ENCODE measurements around the gene SHMT2. TPM values are rescaled to one million over a fixed set of nuclear protein-coding genes. Genes with fewer than 3 reads are reported as not detected.

Gene SHMT2
- total RNA-seq, 2 experiments from 2014 or later, result 436 to 487 TPM

- peaks cover 16% of the 10 kb centered on the region for H3K27me3 Mint-ChIP-seq
- ChIA-PET CTCF (interaction anchor here (1.0 kb wide), 1 partner anchor 46 kb away, joined by 3 read pairs; no protein-coding TSS in a partner anchor), POLR2A (no interaction called here)
- intact Hi-C loops (cut with DNase I, micrococcal nuclease), result no loop called here
- H3K36me3 Mint-ChIP-seq (ENCODE audit: low read depth), result no peaks in the 10 kb centered on the region
- no peak for ATAC-seq
- peaks cover 12% of the 10 kb centered on the region for H3K4me1 Mint-ChIP-seq
- DNase-seq, result no peak
- H3K4me3 Mint-ChIP-seq, result no peak overlapping the region
- H3K27ac Mint-ChIP-seq, result no peak overlapping the region
- no peaks in the 10 kb centered on the region for H3K9me3 Mint-ChIP-seq (ENCODE audit: low read depth)
Measured at GRCh38 chr12:57209916-57210315, 19.6 kb upstream of the SHMT2 start.

- Mint-ChIP-seq H3K4me3 (no peak overlapping the region), H3K36me3 (ENCODE audit: low read depth) (no peaks in the 10 kb centered on the region), H3K4me1 (peaks cover 16% of the 10 kb centered on the region), H3K9me3 (ENCODE audit: low read depth) (no peaks in the 10 kb centered on the region), H3K27ac (no peak overlapping the region), H3K27me3 (peaks cover 22% of the 10 kb centered on the region)
- ATAC-seq, result no peak
- ChIA-PET POLR2A (no interaction called here), CTCF (interaction anchor here (1.0 kb wide), 1 partner anchor 45 kb away, joined by 3 read pairs; no protein-coding TSS in a partner anchor)
- DNase-seq, result no peak
- intact Hi-C loops (cut with DNase I, micrococcal nuclease), result no loop called here
Measured at GRCh38 chr12:57210461-57210860, 19.1 kb upstream of the SHMT2 start.

- H3K27me3 Mint-ChIP-seq, result peaks cover 28% of the 10 kb centered on the region
- intact Hi-C loops (cut with DNase I, micrococcal nuclease), result no loop called here
- ChIA-PET POLR2A (no interaction called here), CTCF (interaction anchor here (1.0 kb wide), 1 partner anchor 45 kb away, joined by 3 read pairs; no protein-coding TSS in a partner anchor)
- H3K4me1 Mint-ChIP-seq, result peaks cover 21% of the 10 kb centered on the region
- no peaks in the 10 kb centered on the region for H3K36me3 Mint-ChIP-seq (ENCODE audit: low read depth)
- ATAC-seq, result no peak
- no peak for DNase-seq
- no peak overlapping the region for H3K27ac Mint-ChIP-seq
- no peak overlapping the region for H3K4me3 Mint-ChIP-seq
- no peaks in the 10 kb centered on the region for H3K9me3 Mint-ChIP-seq (ENCODE audit: low read depth)
Measured at GRCh38 chr12:57210926-57211692, 18.4 kb upstream of the SHMT2 start.

- no peak overlapping the region for H3K4me3 Mint-ChIP-seq
- CTCF ChIA-PET, result interaction anchor here (0.6 to 4.2 kb wide), 7 partner anchors 15 to 201 kb away, joined by 3 to 167 read pairs (median 5); partner anchors contain the start of gene SHMT2
- H3K27me3 Mint-ChIP-seq, result peaks cover 29% of the 10 kb centered on the region
- intact Hi-C loops (cut with DNase I, micrococcal nuclease), result loop anchor here in 1 of 2 experiments (2.0 kb wide), 1 partner anchor 241 kb away; no protein-coding TSS in a partner anchor
- DNase-seq (no peak), ATAC-seq (no peak)
- H3K4me1 Mint-ChIP-seq, result peaks cover 21% of the 10 kb centered on the region
- H3K9me3 Mint-ChIP-seq (ENCODE audit: low read depth), result no peaks in the 10 kb centered on the region
- no peaks in the 10 kb centered on the region for H3K36me3 Mint-ChIP-seq (ENCODE audit: low read depth)
- no peak overlapping the region for H3K27ac Mint-ChIP-seq
- POLR2A ChIA-PET, result no interaction called here
Measured at GRCh38 chr12:57211791-57212700, 17.5 kb upstream of the SHMT2 start.

GRCh38 chr12:57212701-57213057, 16.8 kb upstream of the SHMT2 start:
- H3K27ac Mint-ChIP-seq, result no peak overlapping the region
- no peak for ATAC-seq

GRCh38 chr12:57213058-57213715, 16.3 kb upstream of the SHMT2 start:
- intact Hi-C loops (cut with DNase I, micrococcal nuclease), result loop anchor here (1.0 to 2.0 kb wide), 2 partner anchors 26 to 240 kb away; no protein-coding TSS in a partner anchor
- CTCF ChIA-PET, result interaction anchor here (0.5 to 4.2 kb wide), 30 partner anchors 14 to 853 kb away, joined by 3 to 167 read pairs (median 4); partner anchors contain the start of genes SHMT2 and STAT2
- no peak overlapping the region for H3K27ac Mint-ChIP-seq

More at GRCh38 chr12:57212701-57213057, 16.8 kb upstream of the SHMT2 start:
- H3K36me3 Mint-ChIP-seq (ENCODE audit: low read depth), result no peaks in the 10 kb centered on the region
- ChIA-PET CTCF (interaction anchor here (0.5 to 4.2 kb wide), 21 partner anchors 13 to 264 kb away, joined by 3 to 167 read pairs (median 3); partner anchors contain the start of gene SHMT2), POLR2A (interaction anchor here (0.5 to 0.7 kb wide), 2 partner anchors 17 to 89 kb away, joined by 3 to 4 read pairs; partner anchors contain the start of gene SHMT2)
- H3K4me1 Mint-ChIP-seq, result peaks cover 25% of the 10 kb centered on the region
- intact Hi-C loops (cut with DNase I, micrococcal nuclease), result loop anchor here (1.0 to 2.0 kb wide), 2 partner anchors 27 to 240 kb away; no protein-coding TSS in a partner anchor
- DNase-seq, result no peak
- H3K27me3 Mint-ChIP-seq, result peaks cover 35% of the 10 kb centered on the region
- H3K9me3 Mint-ChIP-seq (ENCODE audit: low read depth), result no peaks in the 10 kb centered on the region
- no peak overlapping the region for H3K4me3 Mint-ChIP-seq

GRCh38 chr12:57213763-57214397, 15.6 kb upstream of the SHMT2 start:
- Mint-ChIP-seq H3K27me3 (peaks cover 45% of the 10 kb centered on the region), H3K27ac (no peak overlapping the region), H3K36me3 (ENCODE audit: low read depth) (no peaks in the 10 kb centered on the region), H3K4me3 (no peak overlapping the region), H3K9me3 (ENCODE audit: low read depth) (no peaks in the 10 kb centered on the region), H3K4me1 (peaks cover 25% of the 10 kb centered on the region)
- CTCF ChIA-PET, result interaction anchor here (0.6 to 4.2 kb wide), 24 partner anchors 13 to 854 kb away, joined by 3 to 167 read pairs (median 4); partner anchors contain the start of genes SHMT2 and STAT2
- intact Hi-C loops (cut with DNase I, micrococcal nuclease), result loop anchor here (1.0 to 2.0 kb wide), 5 partner anchors 15 to 249 kb away; partner anchors contain the start of gene SHMT2 (in 1 of the 2)
- ATAC-seq (no peak), DNase-seq (no peak)
- POLR2A ChIA-PET, result interaction anchor here (0.6 to 0.7 kb wide), 2 partner anchors 10 to 245 kb away, joined by 3 to 5 read pairs; no protein-coding TSS in a partner anchor

More at GRCh38 chr12:57213058-57213715, 16.3 kb upstream of the SHMT2 start:
- Mint-ChIP-seq H3K4me3 (no peak overlapping the region), H3K4me1 (peaks cover 25% of the 10 kb centered on the region), H3K9me3 (ENCODE audit: low read depth) (no peaks in the 10 kb centered on the region), H3K36me3 (ENCODE audit: low read depth) (no peaks in the 10 kb centered on the region), H3K27me3 (peaks cover 38% of the 10 kb centered on the region)
- POLR2A ChIA-PET, result interaction anchor here (0.5 to 0.7 kb wide), 4 partner anchors 10 to 246 kb away, joined by 3 to 5 read pairs (median 4); partner anchors contain the start of gene SHMT2
- peak; percentile 69 for ATAC-seq
- DNase-seq, result peak; percentile 92

- DNase-seq (peak; percentile 85), ATAC-seq (peak; percentile 65)
- Mint-ChIP-seq H3K4me3 (no peak overlapping the region), H3K36me3 (ENCODE audit: low read depth) (no peaks in the 10 kb centered on the region), H3K27me3 (peaks cover 49% of the 10 kb centered on the region), H3K9me3 (ENCODE audit: low read depth) (no peaks in the 10 kb centered on the region), H3K27ac (no peak overlapping the region), H3K4me1 (peaks cover 25% of the 10 kb centered on the region)
- ChIA-PET CTCF (interaction anchor here (0.6 to 4.2 kb wide), 14 partner anchors 12 to 465 kb away, joined by 3 to 167 read pairs (median 4); partner anchors contain the start of gene SHMT2), POLR2A (no interaction called here)
- intact Hi-C loops (cut with DNase I, micrococcal nuclease), result loop anchor here (1.0 to 2.0 kb wide), 4 partner anchors 14 to 248 kb away; partner anchors contain the start of gene SHMT2 (in 1 of the 2)
Measured at GRCh38 chr12:57214398-57214781, 15.1 kb upstream of the SHMT2 start.

GRCh38 chr12:57215065-57215464, 14.4 kb upstream of the SHMT2 start:
- H3K27ac Mint-ChIP-seq, result no peak overlapping the region
- DNase-seq, result no peak
- no peak overlapping the region for H3K4me3 Mint-ChIP-seq
- H3K36me3 Mint-ChIP-seq (ENCODE audit: low read depth), result no peaks in the 10 kb centered on the region
- peaks cover 28% of the 10 kb centered on the region for H3K4me1 Mint-ChIP-seq
- H3K9me3 Mint-ChIP-seq (ENCODE audit: low read depth), result no peaks in the 10 kb centered on the region
- intact Hi-C loops (cut with DNase I, micrococcal nuclease), result loop anchor here in 1 of 2 experiments (2.0 to 5.0 kb wide), 3 partner anchors 14 to 417 kb away; partner anchors contain the start of genes B4GALNT1 and SHMT2
- CTCF ChIA-PET, result interaction anchor here (1.7 to 4.2 kb wide), 4 partner anchors 12 to 237 kb away, joined by 7 to 167 read pairs (median 62); partner anchors contain the start of gene SHMT2
- POLR2A ChIA-PET, result no interaction called here
- no peak for ATAC-seq
- H3K27me3 Mint-ChIP-seq, result peaks cover 54% of the 10 kb centered on the region

GRCh38 chr12:57215668-57216013, 13.9 kb upstream of the SHMT2 start:
- Mint-ChIP-seq H3K9me3 (ENCODE audit: low read depth) (no peaks in the 10 kb centered on the region), H3K27me3 (peaks cover 57% of the 10 kb centered on the region), H3K4me1 (peaks cover 29% of the 10 kb centered on the region), H3K27ac (no peak overlapping the region), H3K4me3 (peak overlapping the region; percentile 7), H3K36me3 (ENCODE audit: low read depth) (no peaks in the 10 kb centered on the region)
- peak; percentile 34 for ATAC-seq
- CTCF ChIA-PET, result interaction anchor here (4.1 to 4.2 kb wide), 2 partner anchors 11 to 25 kb away, joined by 108 to 167 read pairs; partner anchors contain the start of gene SHMT2
- DNase-seq, result peak; percentile 65
- intact Hi-C loops (cut with DNase I, micrococcal nuclease), result loop anchor here in 1 of 2 experiments (2.0 to 5.0 kb wide), 3 partner anchors 13 to 417 kb away; partner anchors contain the start of genes B4GALNT1 and SHMT2
- POLR2A ChIA-PET, result no interaction called here
